ENCODE data around the gene FNDC3B.

GRCh38 chr3:172444821-172445220 lies 405.4 kb downstream of the FNDC3B start:
- TF ChIP-seq POLR2A (IDR thresholded peaks at IDR 0.05; ENCODE audit: low read depth, low read length) (no peak), CTCF (IDR thresholded peaks at IDR 0.05; ENCODE audit: extremely low read depth in 1 of 2, insufficient read depth in 1 of 2, low read depth in 1 of 2, low read length in 2 of 2) (no peak), POLR2AphosphoS5 (IDR thresholded peaks at IDR 0.05; ENCODE audit: insufficient read depth, low read depth, low read length) (no peak), FOS (IDR thresholded peaks at IDR 0.05; ENCODE audit: borderline replicate concordance, insufficient read depth, low read length) (no peak), EZH2 (IDR thresholded peaks at IDR 0.05; ENCODE audit: borderline replicate concordance, low read depth, low read length, severe bottlenecking) (no peak), MYC (IDR thresholded peaks at IDR 0.05; ENCODE audit: low read depth, low read length) (no peak), GATA2 (IDR thresholded peaks at IDR 0.05; ENCODE audit: insufficient read depth, insufficient read length, low read depth, low read length) (no peak)
